Neural cell (in vitro differentiated cells): ENCODE data around the gene PIK3R6. TPM values are rescaled to one million over a fixed set of nuclear protein-coding genes. Genes with fewer than 3 reads are reported as not detected.
"Not testable (repeated sequence)": the region's sequence is repeated elsewhere in the genome, so short reads cannot be mapped to it uniquely, and the experiment has no call there.

Experiments
- H2AFZ ChIP-seq: fragments of 200-600, 300-800 bp; sonication (generic), shearing (Covaris generic); 2 replicates; pipeline ENCODE4 v1.6.0; 2014; ENCODE audit warnings: low read depth, mild to moderate bottlenecking, antibody characterized with exemption, low read length, moderate library complexity
- H3F3A ChIP-seq: fragments of 200-600 bp; shearing (Covaris generic); 2 replicates; pipeline ENCODE4 v1.6.1; 2016; ENCODE audit warnings: mild to moderate bottlenecking, moderate library complexity, mixed read lengths, antibody characterized with exemption, low read length; ENCODE audit not compliant: insufficient read depth, poor library complexity, severe bottlenecking
- H3K27ac ChIP-seq: fragments of 200-600, 300-800 bp; sonication (generic), shearing (Covaris generic); 2 replicates; pipeline ENCODE4 v1.5.1; 2014; ENCODE audit warnings: mild to moderate bottlenecking, low read length, moderate library complexity
- H3K27me3 ChIP-seq: fragments of 300-800, 200-600 bp; sonication (generic), shearing (Covaris generic); 2 replicates; pipeline ENCODE4 v1.6.0; 2014; ENCODE audit warnings: mild to moderate bottlenecking, low read depth, low read length, moderate library complexity; ENCODE audit not compliant: insufficient read depth
- H3K36me3 ChIP-seq: fragments of 300-800, 200-600 bp; sonication (generic), shearing (Covaris generic); 2 replicates; pipeline ENCODE4 v1.5.1; 2014; ENCODE audit warnings: mild to moderate bottlenecking, antibody characterized with exemption, low read length, moderate library complexity; ENCODE audit not compliant: insufficient read depth
- H3K4me2 ChIP-seq: fragments of 300-800, 200-600 bp; sonication (generic), shearing (Covaris generic); 2 replicates; pipeline ENCODE4 v1.6.0; 2014; ENCODE audit warnings: mild to moderate bottlenecking, low read length
- H3K4me3 ChIP-seq: fragments of 300-800, 200-600 bp; sonication (generic), shearing (Covaris generic); 2 replicates; pipeline ENCODE4 v1.5.1; 2014; ENCODE audit warnings: mild to moderate bottlenecking, low read length, moderate library complexity
- H3K79me2 ChIP-seq: fragments of 200-600 bp; shearing (Covaris generic); replicated peaks from 2 replicates; pipeline ENCODE4 v1.6.0; 2014; ENCODE audit warnings: mild to moderate bottlenecking, low read length, moderate library complexity; ENCODE audit not compliant: insufficient read depth
- H3K9ac ChIP-seq: fragments of 300-800, 200-600 bp; sonication (generic), shearing (Covaris generic); 2 replicates; pipeline ENCODE4 v1.6.1; 2016; ENCODE audit warnings: mild to moderate bottlenecking, low read length, mixed read lengths
- H3K9me2 ChIP-seq: fragments of 200-600 bp; shearing (Covaris generic); 2 replicates; pipeline ENCODE4 v1.6.1; 2016; ENCODE audit warnings: mild to moderate bottlenecking, low read length, mixed read lengths; ENCODE audit not compliant: insufficient read depth
- H3K9me3 ChIP-seq: fragments of 200-600, 300-800 bp; sonication (generic), shearing (Covaris generic); 2 replicates; pipeline ENCODE4 v1.6.1; 2016; ENCODE audit warnings: mild to moderate bottlenecking, mixed run types, low read length, moderate library complexity, mixed read lengths
- H4K20me1 ChIP-seq: fragments of 200-600 bp; shearing (Covaris generic); 2 replicates; pipeline ENCODE4 v1.6.1; 2016; ENCODE audit warnings: mild to moderate bottlenecking, mixed run types; ENCODE audit not compliant: insufficient read depth
- CTCF ChIP-seq: fragments of 450-650 bp; IDR thresholded peaks from 2 replicates; pipeline ENCODE4 v1.5.1; 2014; ENCODE audit warnings: antibody characterized with exemption, mild to moderate bottlenecking, moderate library complexity; ENCODE audit not compliant: poor library complexity, severe bottlenecking
- EP300 ChIP-seq: fragments of 450-650 bp; conservative IDR thresholded peaks from 2 replicates; pipeline ENCODE4 v1.6.1; 2014; ENCODE audit warnings: antibody characterized with exemption, mild to moderate bottlenecking, moderate library complexity; ENCODE audit not compliant: poor library complexity, severe bottlenecking
- EZH2 ChIP-seq: fragments of 200-600, 300-800 bp; shearing (Covaris generic), sonication (generic); IDR thresholded peaks from 2 replicates; pipeline ENCODE4 v1.6.1; 2014; ENCODE audit warnings: antibody characterized with exemption, low read length, borderline replicate concordance, mild to moderate bottlenecking; ENCODE audit not compliant: insufficient read depth, poor library complexity, severe bottlenecking
- MXI1 ChIP-seq: fragments of 450-650 bp; conservative IDR thresholded peaks from 2 replicates; pipeline ENCODE4 v1.6.1; 2014; ENCODE audit warnings: antibody characterized with exemption, mild to moderate bottlenecking; ENCODE audit not compliant: poor library complexity, severe bottlenecking
- POLR2AphosphoS5 ChIP-seq: IDR thresholded peaks from 2 replicates; pipeline ENCODE4 v1.6.1; 2012
- RAD21 ChIP-seq: fragments of 450-650 bp; conservative IDR thresholded peaks from 2 replicates; pipeline ENCODE4 v1.6.1; 2014; ENCODE audit warnings: antibody characterized with exemption, mild to moderate bottlenecking, moderate library complexity
- REST ChIP-seq: IDR thresholded peaks from 2 replicates; pipeline ENCODE4 v1.6.1; 2012; ENCODE audit warnings: borderline replicate concordance
- SMC3 ChIP-seq: fragments of 450-650 bp; conservative IDR thresholded peaks from 2 replicates; pipeline ENCODE4 v1.6.1; 2014; ENCODE audit warnings: antibody characterized with exemption, mild to moderate bottlenecking, moderate library complexity; ENCODE audit not compliant: poor library complexity
- TAF1 ChIP-seq: IDR thresholded peaks from 2 replicates; pipeline ENCODE4 v1.6.1; 2012; ENCODE audit warnings: low read depth
- polyA plus RNA-seq: library from polyadenylated mRNA; depleted of rRNA; stranded (reverse); fragments of >200 nt; gene quantifications from 2 replicates; pipeline ENCODE4 v1.2.3, GENCODE V29; 2014

Gene PIK3R6
- polyA plus RNA-seq, 1 donor from 2014 or later: not detected

GRCh38 chr17:8885967-8886684 is 18.7 kb upstream of the PIK3R6 start:
- Histone ChIP-seq H3K27me3 (no peaks in the 10 kb centered on the region), H3K4me2 (no peak overlapping the region), H3K9ac (no peak overlapping the region), H3F3A (no peaks in the 10 kb centered on the region), H3K9me2 (no peaks in the 10 kb centered on the region), H3K36me3 (no peaks in the 10 kb centered on the region), H4K20me1 (no peaks in the 10 kb centered on the region), H2AFZ (no peak overlapping the region), H3K4me3 (no peak overlapping the region), H3K9me3 (no peaks in the 10 kb centered on the region), H3K79me2 (no peaks in the 10 kb centered on the region), H3K27ac (no peak overlapping the region)
- TF ChIP-seq POLR2AphosphoS5 (no peak), TAF1 (no peak)

- H3K9me3 ChIP-seq, H3K27me3 ChIP-seq, H3F3A ChIP-seq, H3K4me3 ChIP-seq, H3K79me2 ChIP-seq, H3K27ac ChIP-seq, H3K9ac ChIP-seq, H4K20me1 ChIP-seq, H3K9me2 ChIP-seq, H3K36me3 ChIP-seq, H3K4me2 ChIP-seq, H2AFZ ChIP-seq: not testable (repeated sequence)
These were observed 17.9 kb upstream of the PIK3R6 start for GRCh38 chr17:8885163-8885966.

- no peak overlapping the region for H3K4me3 ChIP-seq
- no peak overlapping the region for H2AFZ ChIP-seq
- H4K20me1 ChIP-seq: no peaks in the 10 kb centered on the region
- no peak overlapping the region for H3K9ac ChIP-seq
- TF ChIP-seq EP300 (no peak), EZH2 (no peak), MXI1 (no peak), SMC3 (no peak), RAD21 (no peak), CTCF (no peak), TAF1 (no peak), POLR2AphosphoS5 (no peak), REST (no peak)
- H3K9me2 ChIP-seq: no peaks in the 10 kb centered on the region
- H3K4me2 ChIP-seq: no peak overlapping the region
- no peaks in the 10 kb centered on the region for H3K36me3 ChIP-seq
- H3K9me3 ChIP-seq: no peaks in the 10 kb centered on the region
- no peaks in the 10 kb centered on the region for H3K79me2 ChIP-seq
- no peaks in the 10 kb centered on the region for H3F3A ChIP-seq
- H3K27ac ChIP-seq: no peak overlapping the region
- H3K27me3 ChIP-seq: no peaks in the 10 kb centered on the region
These were observed 17.0 kb upstream of the PIK3R6 start for GRCh38 chr17:8884336-8884990.
